ENCODE measurements around the gene GATD1. TPM values are rescaled to one million over a fixed set of nuclear protein-coding genes. Genes with fewer than 3 reads are reported as not detected.

The GATD1 gene
- total and polyA plus RNA-seq, 9 of the 15 experiments (the other 6 are each of a cell fraction or from before 2014, with no cell fraction given): 2.8 to 144 (median 36.9) TPM

DNA sequence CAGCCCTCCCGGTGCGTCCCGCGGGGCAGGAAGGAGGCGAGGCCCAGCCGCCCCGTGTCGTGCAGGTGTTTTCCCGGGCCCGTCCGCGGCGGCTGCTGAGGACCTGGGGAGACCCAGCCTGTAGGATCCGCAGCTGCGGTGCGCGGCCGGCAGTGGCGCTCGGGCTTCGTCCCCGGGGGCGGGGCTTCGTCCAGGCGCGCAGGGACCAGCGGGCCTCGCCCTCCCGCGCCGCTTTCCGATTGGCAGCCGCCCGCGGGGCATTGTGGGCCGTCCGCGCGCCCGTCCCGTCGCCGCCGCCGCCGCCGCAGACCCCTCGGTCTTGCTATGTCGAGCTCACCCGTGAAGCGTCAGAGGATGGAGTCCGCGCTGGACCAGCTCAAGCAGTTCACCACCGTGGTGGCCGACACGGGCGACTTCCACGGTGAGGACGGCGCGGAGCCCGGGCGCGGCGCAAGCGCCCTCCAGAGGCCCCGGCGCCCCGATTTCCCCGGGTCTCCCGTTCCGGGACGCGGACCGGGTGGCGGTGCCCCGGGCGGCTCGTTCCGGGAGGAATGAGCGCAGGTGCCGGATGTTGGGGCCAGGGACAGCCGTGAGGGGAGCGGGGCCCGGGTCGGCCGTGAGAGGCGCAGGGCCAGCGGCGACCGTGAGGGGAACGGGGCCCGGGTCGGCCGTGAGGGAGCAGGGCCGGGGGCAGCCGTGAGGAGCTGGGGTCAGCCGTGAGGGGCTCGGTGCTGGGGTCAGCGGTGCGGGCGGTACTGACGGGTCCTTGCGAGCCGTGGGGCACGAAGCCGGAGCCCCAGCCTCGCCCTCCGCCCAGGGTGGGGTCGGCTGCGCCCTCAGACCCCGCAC, 29.9 kb downstream of the GATD1 start, which contains the start of gene TALDO1 (continued):
- no peak for TF ChIP-seq CHD7 (IDR thresholded peaks at IDR 0.05; ENCODE audit: low read depth, low read length)
- TF ChIP-seq JUN (IDR thresholded peaks at IDR 0.05; ENCODE audit: borderline replicate concordance, low read depth, low read length): no peak
- 0 out of 2 replicates have a peak, but pooled peaks have one; percentile 36 for TF ChIP-seq JUN (CRISPR knock-in tag; IDR thresholded peaks at IDR 0.05; ENCODE audit: borderline replicate concordance)
- TF ChIP-seq, protein P1, sequence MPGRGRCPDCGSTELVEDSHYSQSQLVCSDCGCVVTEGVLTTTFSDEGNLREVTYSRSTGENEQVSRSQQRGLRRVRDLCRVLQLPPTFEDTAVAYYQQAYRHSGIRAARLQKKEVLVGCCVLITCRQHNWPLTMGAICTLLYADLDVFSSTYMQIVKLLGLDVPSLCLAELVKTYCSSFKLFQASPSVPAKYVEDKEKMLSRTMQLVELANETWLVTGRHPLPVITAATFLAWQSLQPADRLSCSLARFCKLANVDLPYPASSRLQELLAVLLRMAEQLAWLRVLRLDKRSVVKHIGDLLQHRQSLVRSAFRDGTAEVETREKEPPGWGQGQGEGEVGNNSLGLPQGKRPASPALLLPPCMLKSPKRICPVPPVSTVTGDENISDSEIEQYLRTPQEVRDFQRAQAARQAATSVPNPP (IDR thresholded peaks at IDR 0.05; ENCODE audit: borderline replicate concordance, insufficient read depth, insufficient read length): no peak
- TF ChIP-seq NR4A1 (CRISPR knock-in tag; IDR thresholded peaks at IDR 0.05): no peak
- TF ChIP-seq NR4A1 (tag; IDR thresholded peaks at IDR 0.05): no peak
- TF ChIP-seq KLF13 (tag; IDR thresholded peaks at IDR 0.05; ENCODE audit: borderline replicate concordance, low read depth): no peak
- TF ChIP-seq SMARCA4 (IDR thresholded peaks at IDR 0.05): no peak
- no peak for TF ChIP-seq POLR3G (IDR thresholded peaks at IDR 0.05; ENCODE audit: extremely low read depth, insufficient read length, insufficient replicate concordance)
- TF ChIP-seq ZNF184 (CRISPR knock-in tag; IDR thresholded peaks at IDR 0.05): no peak
- TF ChIP-seq ARID2 (IDR thresholded peaks at IDR 0.05): no peak
- TF ChIP-seq HNRNPL (IDR thresholded peaks at IDR 0.05; ENCODE audit: low read depth, low read length): no peak
- no peak for TF ChIP-seq USF2 (CRISPR knock-in tag; IDR thresholded peaks at IDR 0.05)
- TF ChIP-seq TCF3 (CRISPR knock-in tag; IDR thresholded peaks at IDR 0.05): no peak
- TF ChIP-seq ZEB2 (IDR thresholded peaks at IDR 0.05): no peak

Measured in K562 (cell line).